Pancreas (tissue), 10 donors: Measurements from ENCODE around the gene MTPN. TPM values are rescaled to one million over a fixed set of nuclear protein-coding genes. Genes with fewer than 3 reads are reported as not detected.

ENCODE experiments used
- ATAC-seq, 4 donors: fragments of 200-7000 bp; cut with Tn5 transposase; one replicate each; pipeline versions ENCODE4 v1.8.0 to v1.9.1; 2020; ENCODE audit warnings: mild to moderate bottlenecking in 4 of 4, moderate library complexity in 4 of 4
- DNase-seq, 6 donors: peaks; one replicate each; pipeline ENCODE4 v3.0.0-alpha.2; 2020
- FAIRE-seq: peaks from 2 replicates; lab custom pipeline; 2012; peaks lifted over from hg19 to GRCh38; lab: Jason Lieb, UNC
- H3K27ac ChIP-seq, 4 donors: fragments of 200-600 bp; sonication (generic); 1 replicate in 3 of 4; 2 replicates in 1 of 4; pipeline versions ENCODE4 v1.5.0 to v1.8.0; 2020
- H3K27me3 ChIP-seq, 4 donors: fragments of 200-600 bp; one replicate each; pipeline ENCODE4 v1.8.0; 2021
- H3K36me3 ChIP-seq, 3 donors: fragments of 200-600 bp; sonication (generic) in 1 of 3; one replicate each; pipeline versions ENCODE4 v1.5.0 to v1.8.0; 2020 to 2021
- H3K4me1 ChIP-seq, 3 donors: fragments of 200-600 bp; one replicate each; pipeline ENCODE4 v1.8.0; 2021
- H3K4me3 ChIP-seq, 4 donors: fragments of 200-600 bp; sonication (generic) in 2 of 4; one replicate each; pipeline versions ENCODE4 v1.5.0 to v1.8.0; 2020 to 2021
- H3K9me3 ChIP-seq, 4 donors: fragments of 200-600 bp; one replicate each; pipeline ENCODE4 v1.8.0; 2021
- CTCF ChIP-seq, 4 donors: fragments of 200-600 bp; sonication (generic) in 3 of 4; IDR thresholded peaks; one replicate each; pipeline versions ENCODE4 v1.5.0 to v1.8.0; 2021; ENCODE audit warnings: antibody characterized with exemption in 4 of 4
- WGBS, 2 donors: extraction: QIAGEN DNeasy Blood & Tissue Kit; methylation state at CpG; one replicate each; pipeline ENCODE4 v1.1.7; 2013; 5-methylcytosine and 5-hydroxymethylcytosine counted together
- intact Hi-C, 3 donors: fragments of 100-400 bp; cut with DNase I; formaldehyde crosslinking; loops; one replicate each; pipeline versions ENCODE4 v1.11.1 to v1.14.2; 2022
- polyA plus RNA-seq, 2 donors: library from polyadenylated mRNA; stranded (reverse); fragments of 200-250 nt; gene quantifications; one replicate each; pipeline ENCODE4 v1.2.3, GENCODE V29; 2013
- total RNA-seq, 6 donors: library from RNA; stranded (reverse); fragmentation: NEBNext Ultra II Directional in 4 of 6; extraction: Animal tissue kit (Norgen Biotek cat#: 25700) in 4 of 6; gene quantifications; one replicate each; pipeline versions ENCODE4 v1.2.1 to v1.2.4, GENCODE V29; 2021 to 2023
- donor health status: healthy with polysubstance abuse.
- donor health status: DM: no; HTN: no; CAD: no; lungs with moderate emphysema.
- donor health status: DM: no; HTN: no; CAD: no.
- donor health status: control.
- donor health status: control.
- donor health status: Bipolar disorder and iron deficiency.
- donor health status: DM: yes; HTN: yes; CAD: no.
- donor health status: DM: no; HTN: no; CAD: no.
- donor health status: DM: no; HTN: no; CAD: no.
- donor health status: DM: yes; HTN: yes; CAD: no.

The MTPN gene
- total and polyA plus RNA-seq, 8 donors: 10.8 to 45.1 (median 21.6) TPM

- no peak for ATAC-seq
- WGBS, 2 donors: 57 to 68% methylated on average over 2 of the region's 2 CpGs
- Histone ChIP-seq H3K9me3 (no peaks in the 10 kb centered on the region), H3K27me3 (no peaks in the 10 kb centered on the region), H3K27ac (no peak overlapping the region), H3K36me3 (no peaks in the 10 kb centered on the region), H3K4me3 (no peak overlapping the region), H3K4me1 (peaks cover 0 to 20% (median 7%) of the 10 kb centered on the region in 3 donors)
- intact Hi-C loops: no loop called here
- FAIRE-seq: no peak
- no peak for TF ChIP-seq CTCF (IDR thresholded peaks at IDR 0.05)
- no peak for DNase-seq
Measured at GRCh38 chr7:135964274-135964673, 12.9 kb downstream of the MTPN start.

DNA sequence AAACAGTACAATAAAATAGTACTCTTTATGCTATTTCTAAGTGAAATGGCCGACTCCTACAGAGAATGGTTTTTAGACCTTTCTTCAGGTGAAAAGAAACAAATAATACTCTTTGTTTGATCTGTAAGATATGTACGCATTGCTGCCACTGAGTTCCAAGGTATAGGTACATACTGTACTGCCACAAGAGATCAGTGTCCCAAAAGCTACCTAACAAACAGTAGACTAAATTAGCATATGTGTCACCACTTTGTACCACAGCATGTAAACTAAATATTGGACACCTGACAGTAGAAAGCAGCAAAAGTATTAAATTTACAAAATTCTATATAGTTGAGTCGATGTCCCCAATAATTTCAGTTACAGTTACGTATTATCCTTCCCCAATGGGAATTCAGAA is 14.4 kb downstream of the MTPN start:
- WGBS, 2 donors: 89 to 91% methylated on average over 4 of the region's 4 CpGs

DNA sequence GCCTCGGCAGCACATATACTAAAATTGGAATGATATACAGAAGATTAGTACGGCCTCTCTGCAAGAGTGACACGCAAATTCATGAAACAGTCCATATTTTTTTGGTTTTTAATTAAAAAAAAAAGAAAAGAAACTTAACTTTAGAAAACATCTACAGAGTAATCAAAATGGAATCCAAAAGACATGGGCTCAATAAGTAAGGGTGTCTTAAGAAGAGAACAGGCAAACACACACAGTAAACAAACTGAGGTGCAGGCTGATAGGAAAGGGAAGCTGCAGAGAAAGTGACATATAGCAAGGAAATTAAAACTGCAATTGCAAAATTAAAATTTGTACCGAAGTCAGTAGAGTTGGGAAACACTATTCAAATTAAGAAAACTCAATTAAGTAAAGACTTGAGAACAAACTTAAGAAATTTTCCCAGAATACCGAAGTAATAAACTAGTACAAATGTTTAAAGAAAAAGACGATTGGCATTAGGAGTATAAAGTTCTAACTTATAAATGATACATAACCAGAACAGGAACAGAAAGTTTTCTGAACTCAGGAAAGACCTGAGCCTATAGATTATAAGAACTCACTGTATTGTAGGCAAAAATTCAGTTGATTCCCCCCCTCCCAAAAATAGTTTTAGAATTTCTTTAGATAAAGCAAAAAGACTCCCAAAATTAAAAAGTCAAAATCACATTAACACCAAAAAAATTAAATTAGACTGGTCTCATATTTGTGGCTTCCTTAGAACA is 16.3 kb downstream of the MTPN start:
- 86 to 90% methylated on average over 6 of the region's 6 CpGs for WGBS, 2 donors

More for the DNA sequence above, 14.4 kb downstream of the MTPN start:
- intact Hi-C loops: no loop called here
- DNase-seq (no peak), FAIRE-seq (no peak), ATAC-seq (no peak)
- TF ChIP-seq CTCF (IDR thresholded peaks at IDR 0.05): no peak
- Histone ChIP-seq H3K27me3 (no peaks in the 10 kb centered on the region), H3K4me3 (no peak overlapping the region), H3K4me1 (peaks cover 0 to 20% (median 7%) of the 10 kb centered on the region in 3 donors), H3K9me3 (no peaks in the 10 kb centered on the region), H3K27ac (no peak overlapping the region), H3K36me3 (no peaks in the 10 kb centered on the region)

GRCh38 chr7:135959646-135960363 is 17.4 kb downstream of the MTPN start:
- intact Hi-C loops: no loop called here
- no peak for TF ChIP-seq CTCF (IDR thresholded peaks at IDR 0.05)
- DNase-seq: no peak
- Histone ChIP-seq H3K36me3 (no peaks in the 10 kb centered on the region), H3K9me3 (no peaks in the 10 kb centered on the region), H3K27ac (no peak overlapping the region), H3K4me1 (peaks cover 0 to 20% (median 7%) of the 10 kb centered on the region in 3 donors), H3K27me3 (no peaks in the 10 kb centered on the region), H3K4me3 (no peak overlapping the region)
- FAIRE-seq: no peak
- no peak for ATAC-seq

More for the DNA sequence above, 16.3 kb downstream of the MTPN start:
- TF ChIP-seq CTCF (IDR thresholded peaks at IDR 0.05): no peak
- H3K27ac ChIP-seq: no peak overlapping the region
- ATAC-seq (no peak), FAIRE-seq (no peak), DNase-seq (no peak)
- peaks cover 0 to 20% (median 7%) of the 10 kb centered on the region in 3 donors for H3K4me1 ChIP-seq
- no peaks in the 10 kb centered on the region for H3K27me3 ChIP-seq
- intact Hi-C loops: no loop called here
- H3K9me3 ChIP-seq: no peaks in the 10 kb centered on the region
- H3K4me3 ChIP-seq: no peak overlapping the region
- H3K36me3 ChIP-seq: no peaks in the 10 kb centered on the region

GRCh38 chr7:135958173-135958572 is 19.0 kb downstream of the MTPN start:
- no peak for TF ChIP-seq CTCF (IDR thresholded peaks at IDR 0.05)
- FAIRE-seq (no peak), ATAC-seq (no peak), DNase-seq (no peak)
- H3K36me3 ChIP-seq: no peaks in the 10 kb centered on the region
- WGBS, 2 donors: 91 to 94% methylated on average over 1 of the region's 1 CpG
- no peaks in the 10 kb centered on the region for H3K27me3 ChIP-seq
- no peak overlapping the region for H3K27ac ChIP-seq
- H3K4me1 ChIP-seq: peaks cover 0 to 17% (median 7%) of the 10 kb centered on the region in 3 donors
- H3K4me3 ChIP-seq: no peak overlapping the region
- intact Hi-C loops: no loop called here
- H3K9me3 ChIP-seq: no peaks in the 10 kb centered on the region
